NCI-H1092 (cell line): ENCODE results near the gene ATP5PF.
"Not testable (repeated sequence)": the region's sequence is repeated elsewhere in the genome, so short reads cannot be mapped to it uniquely, and the experiment has no call there.

Experiments used
- DNase-seq: peaks from one replicate; lab custom pipeline; 2025; lab: John Stamatoyannopoulos, UW

ATP5PF gene

GRCh38 chr21:25734904-25735645 is at the start of gene ATP5PF, which contains the start of gene GABPA:
TSS of gene ATP5PF (minus strand) at chr21:25734904. CDS start at chr21:25729794, 5,110 bp downstream.
TSS of gene GABPA (plus strand) at chr21:25734972. CDS start at chr21:25741599, 6,627 bp downstream.
- peak; percentile 98 for DNase-seq

- not testable (repeated sequence) for DNase-seq
Observed at GRCh38 chr21:25778126-25778875, 43.6 kb upstream of the ATP5PF start.

- DNase-seq = no peak
Observed at GRCh38 chr21:25776440-25776839, 41.7 kb upstream of the ATP5PF start.

- no peak for DNase-seq
Observed at GRCh38 chr21:25772686-25773085, 38.0 kb upstream of the ATP5PF start.

- no peak for DNase-seq
Observed at GRCh38 chr21:25767921-25768320, 33.2 kb upstream of the ATP5PF start.

- no peak for DNase-seq
Observed at GRCh38 chr21:25764065-25764464, 29.4 kb upstream of the ATP5PF start.

- DNase-seq = no peak
Observed at GRCh38 chr21:25760677-25761076, 26.0 kb upstream of the ATP5PF start.

GRCh38 chr21:25760061-25760460 is 25.4 kb upstream of the ATP5PF start:
- DNase-seq = no peak

- DNase-seq = no peak
Observed at GRCh38 chr21:25759573-25759972, 24.9 kb upstream of the ATP5PF start.

GRCh38 chr21:25757531-25757930 is 22.8 kb upstream of the ATP5PF start:
- no peak for DNase-seq

GRCh38 chr21:25756190-25756932 is 21.7 kb upstream of the ATP5PF start:
- no peak for DNase-seq

- no peak for DNase-seq
Observed at GRCh38 chr21:25752416-25752815, 17.7 kb upstream of the ATP5PF start.

- DNase-seq = no peak
Observed at GRCh38 chr21:25750085-25750484, 15.4 kb upstream of the ATP5PF start.

GRCh38 chr21:25744854-25745253 is 10.2 kb upstream of the ATP5PF start:
- DNase-seq = no peak

GRCh38 chr21:25742900-25743299 is 8.2 kb upstream of the ATP5PF start:
- no peak for DNase-seq

GRCh38 chr21:25737421-25737820 is 2.7 kb upstream of the ATP5PF start:
- no peak for DNase-seq

GRCh38 chr21:25735646-25736597 is 1.2 kb upstream of the ATP5PF start:
- DNase-seq = peak; percentile 80

- no peak for DNase-seq
Observed at GRCh38 chr21:25734654-25734903, 125 bp downstream of the ATP5PF start.

- DNase-seq = no peak
Observed at GRCh38 chr21:25733859-25734653, 648 bp downstream of the ATP5PF start.

- DNase-seq = no peak
Observed at GRCh38 chr21:25732091-25732760, 2.5 kb downstream of the ATP5PF start.
